ENCODE results near the gene HMGCL. TPM values are rescaled to one million over a fixed set of nuclear protein-coding genes. Genes with fewer than 3 reads are reported as not detected.
"Not testable (repeated sequence)": the region's sequence is repeated elsewhere in the genome, so short reads cannot be mapped to it uniquely, and the experiment has no call there.

HMGCL gene
- total RNA-seq, 1 experiment from 2014 or later, result 25.6 TPM

- Histone ChIP-seq H3K79me2 (ENCODE audit: low read length) (peaks cover 45% of the 10 kb centered on the region), H4K20me1 (ENCODE audit: insufficient read depth, low read depth, low read length) (0 out of 2 replicates have a peak, but pooled peaks cover 4% of the 10 kb centered on the region), H3K4me2 (ENCODE audit: low read depth, low read length, poor library complexity, severe bottlenecking) (no peak overlapping the region), H3K36me3 (ENCODE audit: insufficient read depth, low read length) (peaks cover 48% of the 10 kb centered on the region), H3K27ac (ENCODE audit: low read length) (no peak overlapping the region), H3K9me3 (ENCODE audit: low read length) (no peaks in the 10 kb centered on the region), H3K4me1 (ENCODE audit: low read length) (peaks cover 37% of the 10 kb centered on the region), H3K9me2 (replicated peaks; ENCODE audit: insufficient read depth, low read length) (no peaks in the 10 kb centered on the region), H3K9ac (ENCODE audit: low read length) (no peak overlapping the region), H2AFZ (ENCODE audit: low read length) (no peak overlapping the region), H3K4me3 (ENCODE audit: low read length) (no peak overlapping the region), H3K27me3 (ENCODE audit: low read length) (no peaks in the 10 kb centered on the region)
- no peak for DNase-seq
Measured at GRCh38 chr1:23864801-23865542, 39.7 kb upstream of the HMGCL start.

- H2AFZ ChIP-seq (ENCODE audit: low read length), result no peak overlapping the region
Measured at GRCh38 chr1:23862640-23863039, 37.4 kb upstream of the HMGCL start.

GRCh38 chr1:23854568-23854967, 29.3 kb upstream of the HMGCL start:
- Histone ChIP-seq H3K9me3 (ENCODE audit: low read length) (no peaks in the 10 kb centered on the region), H3K9me2 (replicated peaks; ENCODE audit: insufficient read depth, low read length) (no peaks in the 10 kb centered on the region), H3K27ac (ENCODE audit: low read length) (no peak overlapping the region), H3K36me3 (ENCODE audit: insufficient read depth, low read length) (peaks cover 32% of the 10 kb centered on the region), H4K20me1 (ENCODE audit: insufficient read depth, low read depth, low read length) (no peaks in the 10 kb centered on the region), H2AFZ (ENCODE audit: low read length) (no peak overlapping the region), H3K4me1 (ENCODE audit: low read length) (no peaks in the 10 kb centered on the region), H3K4me3 (ENCODE audit: low read length) (no peak overlapping the region), H3K4me2 (ENCODE audit: low read depth, low read length, poor library complexity, severe bottlenecking) (no peak overlapping the region), H3K27me3 (ENCODE audit: low read length) (no peaks in the 10 kb centered on the region), H3K9ac (ENCODE audit: low read length) (no peak overlapping the region), H3K79me2 (ENCODE audit: low read length) (peaks cover 3% of the 10 kb centered on the region; the same call in 1 of the 2 replicates)
- DNase-seq, result peak; percentile 64

More at GRCh38 chr1:23862640-23863039, 37.4 kb upstream of the HMGCL start:
- H4K20me1 ChIP-seq (ENCODE audit: insufficient read depth, low read depth, low read length), result 0 out of 2 replicates have a peak, but pooled peaks cover 3% of the 10 kb centered on the region
- DNase-seq, result no peak
- H3K4me1 ChIP-seq (ENCODE audit: low read length), result peaks cover 21% of the 10 kb centered on the region
- no peak overlapping the region for H3K4me3 ChIP-seq (ENCODE audit: low read length)
- H3K36me3 ChIP-seq (ENCODE audit: insufficient read depth, low read length), result peaks cover 53% of the 10 kb centered on the region
- H3K4me2 ChIP-seq (ENCODE audit: low read depth, low read length, poor library complexity, severe bottlenecking), result no peak overlapping the region
- no peaks in the 10 kb centered on the region for H3K9me2 ChIP-seq (replicated peaks; ENCODE audit: insufficient read depth, low read length)
- no peaks in the 10 kb centered on the region for H3K9me3 ChIP-seq (ENCODE audit: low read length)
- H3K27ac ChIP-seq (ENCODE audit: low read length), result no peak overlapping the region
- no peak overlapping the region for H3K9ac ChIP-seq (ENCODE audit: low read length)
- no peaks in the 10 kb centered on the region for H3K27me3 ChIP-seq (ENCODE audit: low read length)
- H3K79me2 ChIP-seq (ENCODE audit: low read length), result peaks cover 42% of the 10 kb centered on the region

- H3K9ac ChIP-seq (ENCODE audit: low read length); DNase-seq; H3K4me1 ChIP-seq (ENCODE audit: low read length); H4K20me1 ChIP-seq (ENCODE audit: insufficient read depth, low read depth, low read length); H3K4me2 ChIP-seq (ENCODE audit: low read depth, low read length, poor library complexity, severe bottlenecking); H3K27me3 ChIP-seq (ENCODE audit: low read length); H3K4me3 ChIP-seq (ENCODE audit: low read length); H3K79me2 ChIP-seq (ENCODE audit: low read length); H3K9me2 ChIP-seq (replicated peaks; ENCODE audit: insufficient read depth, low read length); H3K27ac ChIP-seq (ENCODE audit: low read length); H2AFZ ChIP-seq (ENCODE audit: low read length); H3K9me3 ChIP-seq (ENCODE audit: low read length): not testable (repeated sequence)
- H3K36me3 ChIP-seq (ENCODE audit: insufficient read depth, low read length), result peaks cover 37% of the 10 kb centered on the region
Measured at GRCh38 chr1:23853124-23853523, 27.9 kb upstream of the HMGCL start.

- peaks cover 44% of the 10 kb centered on the region for H3K36me3 ChIP-seq (ENCODE audit: insufficient read depth, low read length)
- H3K4me1 ChIP-seq (ENCODE audit: low read length); H3K79me2 ChIP-seq (ENCODE audit: low read length); H4K20me1 ChIP-seq (ENCODE audit: insufficient read depth, low read depth, low read length); H3K4me3 ChIP-seq (ENCODE audit: low read length); H2AFZ ChIP-seq (ENCODE audit: low read length); H3K9ac ChIP-seq (ENCODE audit: low read length); H3K27ac ChIP-seq (ENCODE audit: low read length); H3K9me3 ChIP-seq (ENCODE audit: low read length); H3K9me2 ChIP-seq (replicated peaks; ENCODE audit: insufficient read depth, low read length); H3K27me3 ChIP-seq (ENCODE audit: low read length); H3K4me2 ChIP-seq (ENCODE audit: low read depth, low read length, poor library complexity, severe bottlenecking); DNase-seq: not testable (repeated sequence)
Measured at GRCh38 chr1:23851406-23851805, 26.2 kb upstream of the HMGCL start.

GRCh38 chr1:23848673-23849616, 23.7 kb upstream of the HMGCL start:
- DNase-seq, result no peak
- Histone ChIP-seq H3K9me3 (ENCODE audit: low read length) (no peaks in the 10 kb centered on the region), H4K20me1 (ENCODE audit: insufficient read depth, low read depth, low read length) (no peaks in the 10 kb centered on the region), H3K9ac (ENCODE audit: low read length) (no peak overlapping the region), H3K4me3 (ENCODE audit: low read length) (no peak overlapping the region), H3K36me3 (ENCODE audit: insufficient read depth, low read length) (peaks cover 26% of the 10 kb centered on the region), H3K4me2 (ENCODE audit: low read depth, low read length, poor library complexity, severe bottlenecking) (no peak overlapping the region), H3K9me2 (replicated peaks; ENCODE audit: insufficient read depth, low read length) (no peaks in the 10 kb centered on the region), H3K4me1 (ENCODE audit: low read length) (no peaks in the 10 kb centered on the region), H3K27ac (ENCODE audit: low read length) (no peak overlapping the region), H3K79me2 (ENCODE audit: low read length) (no peaks in the 10 kb centered on the region), H3K27me3 (ENCODE audit: low read length) (no peaks in the 10 kb centered on the region), H2AFZ (ENCODE audit: low read length) (no peak overlapping the region)

GRCh38 chr1:23847482-23848095, 22.4 kb upstream of the HMGCL start:
- H3K4me2 ChIP-seq (ENCODE audit: low read depth, low read length, poor library complexity, severe bottlenecking); H3K9ac ChIP-seq (ENCODE audit: low read length); H4K20me1 ChIP-seq (ENCODE audit: insufficient read depth, low read depth, low read length); H2AFZ ChIP-seq (ENCODE audit: low read length); H3K79me2 ChIP-seq (ENCODE audit: low read length); H3K9me3 ChIP-seq (ENCODE audit: low read length); DNase-seq; H3K4me3 ChIP-seq (ENCODE audit: low read length); H3K27ac ChIP-seq (ENCODE audit: low read length); H3K27me3 ChIP-seq (ENCODE audit: low read length); H3K4me1 ChIP-seq (ENCODE audit: low read length); H3K9me2 ChIP-seq (replicated peaks; ENCODE audit: insufficient read depth, low read length): not testable (repeated sequence)
- peaks cover 30% of the 10 kb centered on the region for H3K36me3 ChIP-seq (ENCODE audit: insufficient read depth, low read length)

GRCh38 chr1:23845163-23845562, 19.9 kb upstream of the HMGCL start:
- Histone ChIP-seq H3K27ac (ENCODE audit: low read length) (no peak overlapping the region), H3K4me3 (ENCODE audit: low read length) (no peak overlapping the region), H3K36me3 (ENCODE audit: insufficient read depth, low read length) (peaks cover 26% of the 10 kb centered on the region), H3K79me2 (ENCODE audit: low read length) (no peaks in the 10 kb centered on the region), H2AFZ (ENCODE audit: low read length) (no peak overlapping the region), H3K9me3 (ENCODE audit: low read length) (no peaks in the 10 kb centered on the region), H3K27me3 (ENCODE audit: low read length) (no peaks in the 10 kb centered on the region), H3K9ac (ENCODE audit: low read length) (no peak overlapping the region), H4K20me1 (ENCODE audit: insufficient read depth, low read depth, low read length) (no peaks in the 10 kb centered on the region), H3K4me1 (ENCODE audit: low read length) (no peaks in the 10 kb centered on the region), H3K9me2 (replicated peaks; ENCODE audit: insufficient read depth, low read length) (no peaks in the 10 kb centered on the region), H3K4me2 (ENCODE audit: low read depth, low read length, poor library complexity, severe bottlenecking) (no peak overlapping the region)
- DNase-seq, result no peak
